Gastroesophageal sphincter (tissue), 3 donors: ENCODE data around the gene VAPB.

Experiments used
- POLR2A ChIP-seq, 2 donors: fragments of 450-650 bp; IDR thresholded peaks; one replicate each; pipeline ENCODE4 v1.6.1; 2017; ENCODE audit warnings: antibody characterized with exemption in 2 of 2, mild to moderate bottlenecking in 2 of 2, moderate library complexity in 1 of 2
- POLR2AphosphoS5 ChIP-seq: sonication (generic); formaldehyde crosslinking; IDR thresholded peaks from one replicate; pipeline ENCODE4 v1.6.1; 2017; ENCODE audit warnings: antibody characterized with exemption
- TF ChIP-seq, protein P1 (sequence below), 4 experiments: fragments of 200-600 bp in 2 of 4; fragments of 450-650 bp in 2 of 4; sonication (generic) in 1 of 4; IDR thresholded peaks; one replicate each; pipeline ENCODE4 v1.5.1; 2017 to 2019; ENCODE audit warnings: antibody characterized with exemption in 4 of 4, mild to moderate bottlenecking in 2 of 4, moderate library complexity in 2 of 4

DNA sequence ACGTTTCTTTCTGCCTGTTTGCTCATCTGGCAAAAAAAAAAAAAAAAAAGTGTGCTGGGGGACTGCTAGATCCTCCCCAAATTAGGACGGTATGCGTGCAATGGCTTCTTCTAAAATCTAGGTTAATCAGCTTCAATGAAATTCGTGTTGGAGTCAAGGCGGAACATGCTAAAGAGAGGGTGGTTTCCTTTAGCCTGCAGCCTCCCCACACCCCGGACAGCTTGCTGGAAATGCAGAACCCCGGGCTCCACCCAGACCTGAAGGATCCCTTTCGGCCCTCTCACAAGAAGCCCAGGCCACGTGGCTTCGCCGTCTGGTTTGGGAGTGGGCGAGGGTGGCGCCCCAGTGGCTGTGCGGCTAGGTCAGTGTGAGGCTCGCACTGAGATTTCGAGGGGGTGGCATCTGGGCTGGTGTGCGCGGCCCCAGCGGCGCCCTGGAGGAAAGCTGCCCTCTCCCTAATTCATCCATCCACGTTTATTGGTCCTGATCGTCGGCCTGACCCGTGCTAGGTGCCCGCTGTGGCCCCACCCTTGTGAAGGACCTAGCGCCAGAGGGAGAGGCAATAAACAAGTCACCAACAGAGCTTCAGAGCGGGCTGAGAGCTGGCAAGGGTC is 77.2 kb downstream of the VAPB start:
- TF ChIP-seq, protein P1, sequence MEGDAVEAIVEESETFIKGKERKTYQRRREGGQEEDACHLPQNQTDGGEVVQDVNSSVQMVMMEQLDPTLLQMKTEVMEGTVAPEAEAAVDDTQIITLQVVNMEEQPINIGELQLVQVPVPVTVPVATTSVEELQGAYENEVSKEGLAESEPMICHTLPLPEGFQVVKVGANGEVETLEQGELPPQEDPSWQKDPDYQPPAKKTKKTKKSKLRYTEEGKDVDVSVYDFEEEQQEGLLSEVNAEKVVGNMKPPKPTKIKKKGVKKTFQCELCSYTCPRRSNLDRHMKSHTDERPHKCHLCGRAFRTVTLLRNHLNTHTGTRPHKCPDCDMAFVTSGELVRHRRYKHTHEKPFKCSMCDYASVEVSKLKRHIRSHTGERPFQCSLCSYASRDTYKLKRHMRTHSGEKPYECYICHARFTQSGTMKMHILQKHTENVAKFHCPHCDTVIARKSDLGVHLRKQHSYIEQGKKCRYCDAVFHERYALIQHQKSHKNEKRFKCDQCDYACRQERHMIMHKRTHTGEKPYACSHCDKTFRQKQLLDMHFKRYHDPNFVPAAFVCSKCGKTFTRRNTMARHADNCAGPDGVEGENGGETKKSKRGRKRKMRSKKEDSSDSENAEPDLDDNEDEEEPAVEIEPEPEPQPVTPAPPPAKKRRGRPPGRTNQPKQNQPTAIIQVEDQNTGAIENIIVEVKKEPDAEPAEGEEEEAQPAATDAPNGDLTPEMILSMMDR (IDR thresholded peaks at IDR 0.05), result no peak
- TF ChIP-seq POLR2AphosphoS5 (no peak), POLR2A (IDR thresholded peaks at IDR 0.05) (no peak)
